HG03095 (cell line): ENCODE results near the gene MON1B.
"Not testable (repeated sequence)": the region's sequence is repeated elsewhere in the genome, so short reads cannot be mapped to it uniquely, and the experiment has no call there.

Experiments used
- ATAC-seq: cut with Tn5 transposase; IDR thresholded peaks from one replicate; pipeline ENCODE4 v1.9.1; 2021; ENCODE audit warnings: moderate library complexity; ENCODE audit not compliant: unreplicated experiment

Gene MON1B

GRCh38 chr16:77238593-77238992, 47.6 kb downstream of the MON1B start:
- ATAC-seq: no peak

- not testable (repeated sequence) for ATAC-seq
Measured at GRCh38 chr16:77242471-77242870, 51.5 kb downstream of the MON1B start.

- no peak for ATAC-seq
Measured at GRCh38 chr16:77246150-77246549, 55.2 kb downstream of the MON1B start.

- no peak for ATAC-seq
Measured at GRCh38 chr16:77250400-77250799, 59.4 kb downstream of the MON1B start.
